ENCODE results near the gene ENOX1.

GRCh38 chr13:43425234-43425633 lies 361.5 kb downstream of the ENOX1 start:
- TF ChIP-seq EZH2phosphoT487 (IDR thresholded peaks at IDR 0.05) (no peak), CTCF (IDR thresholded peaks at IDR 0.05) (no peak)
